ENCODE data around the gene CSF1.
"Not testable (repeated sequence)": the region's sequence is repeated elsewhere in the genome, so short reads cannot be mapped to it uniquely, and the experiment has no call there.

The CSF1 gene

DNA sequence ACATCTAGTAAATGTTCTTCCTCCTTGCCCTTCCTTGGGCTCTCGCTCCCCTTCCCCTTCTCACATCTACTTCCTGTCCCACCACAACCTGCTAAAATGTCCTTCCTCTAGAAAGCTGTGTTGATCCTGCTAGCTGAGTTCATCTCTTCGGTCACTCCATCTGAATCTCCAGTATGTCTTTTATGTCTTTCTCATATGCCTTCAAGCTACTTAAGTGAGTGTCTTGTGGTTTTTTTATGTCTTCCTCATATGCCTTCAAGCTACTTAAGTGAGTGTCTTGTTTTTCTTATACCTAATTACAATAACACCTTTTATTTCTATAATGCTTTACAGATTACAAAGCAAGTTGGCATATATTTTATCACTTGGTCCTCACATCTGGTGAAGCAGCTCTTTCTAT lies 33.9 kb downstream of the CSF1 start:
- no peak for DNase-seq (ENCODE audit: low spot score)

DNA sequence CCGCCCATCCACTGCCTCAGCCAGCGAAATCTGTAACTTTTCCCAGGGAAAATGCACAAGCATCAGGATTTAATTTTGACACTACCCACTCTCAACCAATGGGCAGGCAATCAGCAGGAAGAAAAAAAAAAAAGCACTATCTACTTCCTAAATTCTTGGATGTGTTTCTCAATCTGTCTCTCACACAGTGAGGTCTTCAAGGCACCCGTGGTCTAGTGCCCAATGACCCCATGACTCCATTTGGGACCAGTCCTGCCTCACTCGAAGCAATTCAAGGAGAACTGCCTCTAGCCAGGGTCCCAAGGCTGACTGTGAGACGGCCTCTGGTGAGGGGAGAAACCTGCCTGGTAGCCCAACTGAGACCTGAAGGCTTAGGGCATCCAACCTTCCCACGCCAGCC lies 35.9 kb downstream of the CSF1 start:
- DNase-seq (ENCODE audit: low spot score) = no peak

DNA sequence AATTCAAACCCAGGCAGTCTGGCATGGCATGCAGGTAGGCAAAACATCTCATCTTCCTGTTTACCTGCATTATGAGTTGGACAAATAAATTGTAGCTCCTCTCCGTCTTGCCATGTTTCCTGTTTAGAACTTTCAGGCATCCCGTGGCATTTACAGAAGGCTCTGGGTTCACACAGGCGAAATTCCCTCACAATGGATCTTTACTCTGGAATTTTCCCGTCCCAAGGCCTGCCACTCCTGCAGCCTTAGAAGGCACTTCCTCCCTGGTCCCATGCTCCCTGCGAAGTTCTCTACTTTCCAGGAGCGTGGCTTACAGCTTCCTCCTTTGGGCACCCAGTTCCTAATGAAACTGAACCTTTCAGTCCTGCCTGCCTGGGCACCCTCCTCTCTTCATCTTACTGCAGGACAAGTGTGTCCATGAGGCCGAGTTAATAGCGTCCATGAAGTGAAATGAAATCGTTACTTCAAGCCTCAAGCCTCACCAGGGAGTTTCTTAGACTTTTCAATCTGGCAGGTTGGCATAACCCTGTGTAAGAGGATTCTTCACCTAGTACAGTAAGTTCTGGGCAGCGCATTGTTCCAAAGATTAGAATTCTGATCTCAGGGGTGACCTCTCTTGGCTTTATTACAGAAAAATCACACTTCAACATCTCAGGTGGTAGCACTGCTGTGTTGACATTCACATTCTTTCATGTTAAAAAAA lies 37.1 kb downstream of the CSF1 start:
- DNase-seq (ENCODE audit: low spot score) = no peak

GRCh38 chr1:109948285-109948630 lies 37.6 kb downstream of the CSF1 start:
- DNase-seq (ENCODE audit: low spot score) = no peak

GRCh38 chr1:109950038-109950437 lies 39.4 kb downstream of the CSF1 start:
- no peak for DNase-seq (ENCODE audit: low spot score)

GRCh38 chr1:109950509-109950908 lies 39.9 kb downstream of the CSF1 start:
- no peak for DNase-seq (ENCODE audit: low spot score)

GRCh38 chr1:109951501-109951900 lies 40.9 kb downstream of the CSF1 start:
- DNase-seq (ENCODE audit: low spot score) = not testable (repeated sequence)

GRCh38 chr1:109954041-109954512 lies 43.4 kb downstream of the CSF1 start:
- DNase-seq (ENCODE audit: low spot score) = no peak

DNA sequence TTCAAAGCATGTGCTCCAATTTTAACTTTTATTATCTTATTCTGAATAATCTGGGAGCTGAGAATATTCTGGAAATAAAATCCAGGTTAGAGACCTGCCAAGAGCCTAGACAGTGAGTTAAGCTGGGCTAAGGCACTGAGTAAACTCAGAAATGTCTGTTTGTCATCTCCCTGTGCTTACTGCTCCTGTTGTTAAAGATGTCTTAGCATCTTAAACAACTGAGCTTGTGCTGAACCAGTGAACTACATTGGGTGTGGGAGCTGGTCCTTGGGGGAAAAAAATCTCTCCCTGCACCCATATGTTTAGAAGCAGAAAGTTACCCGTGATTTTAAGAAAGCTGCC lies 49.0 kb downstream of the CSF1 start:
- no peak for DNase-seq (ENCODE audit: low spot score)

- no peak for DNase-seq (ENCODE audit: low spot score)
Measured at GRCh38 chr1:109959974-109960744, 49.5 kb downstream of the CSF1 start.

DNA sequence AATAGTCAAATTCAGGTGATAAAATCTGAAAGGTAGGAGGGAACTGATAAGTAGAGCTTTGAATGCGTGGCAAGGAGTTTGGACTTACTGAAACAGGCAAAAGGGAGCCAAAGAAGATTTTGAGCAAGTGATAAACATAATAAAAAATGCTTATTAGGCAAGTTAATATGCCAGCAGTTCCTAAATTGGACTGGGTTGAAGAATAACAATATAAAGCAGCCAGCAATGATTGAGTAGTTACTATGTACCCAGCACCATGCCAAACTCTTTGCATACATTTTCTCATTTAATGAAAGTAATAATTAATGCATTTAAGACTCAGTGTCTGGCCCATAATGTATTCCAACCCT lies 50.1 kb downstream of the CSF1 start:
- no peak for DNase-seq (ENCODE audit: low spot score)

DNA sequence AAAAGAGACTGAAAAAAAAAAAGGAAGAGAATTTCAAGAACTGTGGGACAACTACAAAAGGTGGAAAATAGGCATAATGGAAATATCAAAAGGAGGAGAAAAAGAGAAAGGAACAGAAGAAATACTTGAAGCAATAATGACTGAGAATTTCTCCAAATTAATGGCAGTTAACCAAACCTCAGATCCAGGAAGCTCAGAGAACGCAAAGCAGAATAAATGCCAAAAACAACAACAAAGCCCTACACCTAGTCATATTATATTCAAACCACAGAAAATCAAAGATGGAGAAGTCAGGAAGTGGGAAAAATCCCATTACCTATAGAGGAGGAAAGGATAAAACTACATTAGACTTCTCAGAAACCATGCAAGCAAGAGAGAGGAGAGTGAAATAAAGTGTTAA lies 53.2 kb downstream of the CSF1 start:
- DNase-seq (ENCODE audit: low spot score) = no peak

- DNase-seq (ENCODE audit: low spot score) = no peak
Measured at GRCh38 chr1:109969146-109969829, 58.6 kb downstream of the CSF1 start.

DNA sequence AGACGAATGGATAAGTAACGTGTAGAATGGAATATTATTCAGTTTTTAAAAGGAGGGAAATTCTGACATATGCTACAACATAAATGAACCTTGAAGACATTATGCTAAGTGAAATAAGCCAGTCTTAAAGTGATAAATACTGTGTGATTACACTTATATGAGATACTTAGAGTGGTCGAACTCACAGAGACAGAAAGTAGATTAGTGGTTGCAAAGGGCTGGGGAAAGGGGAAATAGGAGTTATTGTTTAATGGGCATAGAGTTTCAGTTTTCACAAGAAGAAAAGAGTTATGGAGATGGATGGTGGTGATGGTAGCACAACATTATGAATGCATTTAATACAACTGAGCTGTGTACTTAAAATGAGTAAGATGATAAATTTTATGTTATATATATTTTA lies 59.3 kb downstream of the CSF1 start:
- no peak for DNase-seq (ENCODE audit: low spot score)

DNA sequence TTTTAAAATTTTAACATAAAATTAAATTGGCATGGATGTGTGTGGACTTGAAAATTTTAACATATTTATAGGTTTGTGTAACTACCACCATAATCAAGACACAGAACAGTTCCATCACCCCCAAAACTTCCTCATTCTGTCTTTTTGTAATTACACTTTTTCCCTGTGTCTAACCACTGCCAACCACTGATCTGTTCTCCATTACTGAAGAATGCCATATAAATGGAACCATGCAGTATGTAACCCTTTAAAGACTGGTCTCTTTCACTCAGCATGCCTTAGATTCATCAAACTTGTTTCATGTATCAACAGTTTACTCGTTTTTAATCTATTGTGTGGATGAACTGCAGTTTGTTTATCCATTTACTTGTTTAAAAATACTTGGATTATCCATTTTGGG lies 60.9 kb downstream of the CSF1 start:
- DNase-seq (ENCODE audit: low spot score) = no peak

DNA sequence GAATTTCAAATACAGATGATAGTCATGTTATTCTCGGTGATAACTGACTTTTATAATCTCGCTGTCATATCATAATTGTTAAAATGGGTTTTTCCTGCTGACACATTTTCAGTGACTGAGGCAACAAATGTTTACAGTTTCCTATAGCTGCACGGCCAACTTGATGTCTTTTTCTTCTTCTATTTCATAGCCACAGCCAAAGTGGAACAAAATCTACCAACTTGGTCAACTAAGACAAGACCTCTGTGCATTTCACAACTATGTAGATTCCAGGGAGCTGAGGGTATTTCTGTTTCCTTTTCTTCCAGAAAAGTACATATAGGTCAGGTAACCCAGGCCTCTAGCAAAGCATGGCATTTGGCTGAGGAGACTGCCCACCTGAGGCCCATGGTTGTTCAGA lies 63.5 kb downstream of the CSF1 start:
- no peak for DNase-seq (ENCODE audit: low spot score)

DNA sequence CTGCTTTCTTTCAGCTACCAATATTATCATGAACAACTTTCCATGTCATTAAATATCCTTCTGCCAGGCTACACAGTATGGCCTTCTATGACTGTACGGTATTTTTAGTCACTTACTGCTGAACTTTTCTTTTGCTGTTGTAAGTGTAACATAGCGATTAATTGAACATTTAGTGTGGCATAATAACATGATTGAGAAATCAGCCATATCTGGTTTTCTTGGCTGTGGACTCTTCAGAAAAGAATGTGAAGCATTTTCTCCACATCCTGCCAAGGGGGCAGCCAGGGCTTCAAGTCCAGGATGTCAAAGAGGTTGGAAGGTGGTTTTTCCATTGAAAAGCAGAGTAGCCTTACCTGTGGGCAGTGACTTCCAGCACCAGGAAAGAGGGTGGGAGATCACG lies 65.1 kb downstream of the CSF1 start:
- no peak for DNase-seq (ENCODE audit: low spot score)

GRCh38 chr1:109976762-109977161 lies 66.1 kb downstream of the CSF1 start:
- DNase-seq (ENCODE audit: low spot score) = no peak

DNA sequence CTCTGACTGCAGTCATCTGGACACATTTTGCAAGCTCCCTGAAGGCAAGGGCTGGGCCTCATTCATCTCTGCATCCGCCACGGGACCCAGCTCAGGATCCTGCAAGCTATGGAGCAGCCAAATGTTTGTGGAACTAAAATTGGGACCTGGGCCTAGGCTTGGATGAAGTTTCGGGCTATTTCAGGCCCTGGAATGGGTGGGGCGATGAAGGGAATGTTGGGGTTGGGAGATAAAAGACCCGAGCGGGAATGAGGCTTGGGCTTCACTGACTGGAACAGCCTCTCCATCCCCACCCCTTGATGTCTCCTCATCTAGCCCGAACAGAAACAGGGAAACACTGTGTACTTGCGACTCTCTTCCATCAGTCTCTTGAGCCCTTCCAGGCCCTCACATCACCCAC lies 66.6 kb downstream of the CSF1 start:
- no peak for DNase-seq (ENCODE audit: low spot score)

- no peak for DNase-seq (ENCODE audit: low spot score)
Measured at GRCh38 chr1:109977657-109978378, 67.2 kb downstream of the CSF1 start.

DNA sequence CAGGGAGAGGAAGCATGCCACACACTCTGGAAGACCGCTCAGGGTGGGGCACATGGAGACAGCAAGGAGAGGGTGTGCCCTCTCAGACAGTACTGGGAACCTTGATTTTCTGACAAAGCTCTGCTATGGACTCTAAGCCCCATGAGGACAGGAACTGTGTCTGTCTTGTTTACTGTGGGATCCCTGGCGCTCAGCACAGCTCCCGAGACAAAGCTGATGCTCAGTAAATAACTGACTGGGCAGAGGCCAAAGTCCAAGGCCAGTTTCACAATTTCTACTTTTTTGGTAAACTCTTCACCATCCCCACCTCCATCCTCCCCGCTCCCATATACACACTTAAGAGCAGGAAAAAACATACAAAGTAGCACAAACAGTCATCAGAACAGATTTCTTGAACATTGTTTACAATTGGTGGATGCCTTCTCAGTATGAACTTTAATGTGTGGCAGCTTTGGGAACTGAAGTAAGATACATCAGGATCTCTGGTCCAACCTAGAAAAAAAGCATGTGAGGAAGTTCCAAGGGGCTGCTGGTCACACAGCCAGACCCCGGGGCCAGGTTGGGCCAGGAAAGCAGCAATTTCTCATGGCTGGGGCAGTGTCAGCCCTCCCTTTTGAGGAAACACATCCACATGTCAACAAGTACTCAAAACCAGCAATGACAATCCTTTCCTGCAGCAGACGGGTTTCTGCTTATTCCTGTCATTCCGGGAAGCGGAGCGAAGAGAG lies 68.3 kb downstream of the CSF1 start:
- DNase-seq (ENCODE audit: low spot score) = no peak

DNA sequence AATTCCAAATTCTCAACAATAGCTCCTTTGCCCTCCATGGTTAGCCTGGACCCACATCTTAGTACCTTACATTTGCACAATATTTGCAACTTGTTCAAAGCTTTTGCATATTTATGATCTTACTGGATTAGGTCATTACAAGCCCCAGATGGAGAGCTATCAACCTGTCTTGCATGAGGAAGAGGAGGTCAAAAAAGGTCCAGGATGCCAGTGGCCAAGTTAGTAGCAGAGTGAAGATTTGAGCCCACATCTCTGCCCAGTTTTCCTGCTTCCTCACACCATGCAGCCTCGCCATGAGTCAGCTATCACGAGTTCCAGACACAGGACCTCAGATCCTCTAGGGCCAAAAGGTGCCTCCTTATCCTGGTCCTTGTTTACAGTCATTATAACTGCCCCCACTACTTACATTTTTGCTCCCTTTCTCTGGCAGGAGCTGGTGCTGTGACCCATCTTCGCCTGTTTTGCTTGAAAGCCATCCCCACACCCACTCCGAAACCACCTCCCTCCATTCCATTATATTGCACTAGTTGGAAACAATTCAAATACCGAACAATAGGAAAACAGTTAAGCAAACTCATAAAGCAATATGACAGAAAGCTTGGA lies 68.9 kb downstream of the CSF1 start:
- no peak for DNase-seq (ENCODE audit: low spot score)

All from D341Med (cell line).